HEK293 (cell line): ENCODE measurements around the gene MZB1.

Experiments
- CTCF ChIA-PET: fragments of 350-600 bp; formaldehyde crosslinking; extraction: SDS; loops from one replicate; lab custom pipeline; 2021; ENCODE audit warnings: antibody characterized with exemption; lab: Yijun Ruan, JAX
- POLR2A ChIA-PET: fragments of 300-600 bp; formaldehyde crosslinking; extraction: SDS; loops from one replicate; lab custom pipeline; 2020; ENCODE audit warnings: antibody characterized with exemption, inconsistent platforms; lab: Yijun Ruan, JAX
- H3K27ac ChIP-seq: fragments of 200-500 bp; sonication (Bioruptor generic); 2 replicates; pipeline ENCODE4 v1.5.1; 2014; ENCODE audit warnings: low read depth, low read length, control low read depth, inconsistent platforms; ENCODE audit errors: extremely low read depth
- H3K36me3 ChIP-seq, 2 experiments: fragments of 200-500 bp in 1 of 2; sonication (Bioruptor generic) in 1 of 2; 1 replicate in 1 of 2; 2 replicates in 1 of 2; pipeline ENCODE4 v1.5.1; 2014 to 2017; ENCODE audit warnings: inconsistent platforms in 2 of 2, low read length in 2 of 2; ENCODE audit not compliant: control insufficient read depth in 2 of 2, insufficient read depth in 1 of 2
- H3K4me1 ChIP-seq: fragments of 200-500 bp; sonication (Bioruptor generic); 2 replicates; pipeline ENCODE4 v1.5.1; 2014; ENCODE audit warnings: mild to moderate bottlenecking, low read length, inconsistent platforms; ENCODE audit not compliant: control insufficient read depth, insufficient read depth
- H3K4me3 ChIP-seq: 2 replicates; pipeline ENCODE4 v1.5.1; 2011; ENCODE audit warnings: low read depth, mild to moderate bottlenecking, control low read depth, low read length, moderate library complexity
- H3K9me3 ChIP-seq: fragments of 200-500 bp; sonication (Bioruptor generic); 2 replicates; pipeline ENCODE4 v1.5.1; 2014; ENCODE audit warnings: low read depth, low read length, inconsistent platforms; ENCODE audit not compliant: control insufficient read depth, insufficient read depth
- GLI2 ChIP-seq: fragments of 450-650 bp; formaldehyde crosslinking; IDR thresholded peaks from 2 replicates; pipeline ENCODE4; 2017; ENCODE audit warnings: missing biosample characterization, missing genetic modification characterization, low read depth, borderline replicate concordance
- SALL2 ChIP-seq: fragments of 450-650 bp; formaldehyde crosslinking; IDR thresholded peaks from 2 replicates; pipeline ENCODE4 v1.5.0; 2017; ENCODE audit warnings: missing biosample characterization, mild to moderate bottlenecking, missing genetic modification characterization, borderline replicate concordance
- SCRT1 ChIP-seq: fragments of 450-650 bp; formaldehyde crosslinking; IDR thresholded peaks from 2 replicates; pipeline ENCODE4 v1.5.1; 2016; ENCODE audit warnings: missing biosample characterization, missing genetic modification characterization, borderline replicate concordance
- SCRT2 ChIP-seq: fragments of 450-650 bp; formaldehyde crosslinking; IDR thresholded peaks from 2 replicates; pipeline ENCODE4 v1.5.1; 2016; ENCODE audit warnings: missing biosample characterization, missing genetic modification characterization
- TCF7L2 ChIP-seq: IDR thresholded peaks from 2 replicates; pipeline ENCODE4 v1.6.1; 2011; ENCODE audit warnings: low read depth, mild to moderate bottlenecking, inconsistent platforms, low read length, moderate library complexity, borderline replicate concordance
- YY2 ChIP-seq: fragments of 450-650 bp; formaldehyde crosslinking; IDR thresholded peaks from 2 replicates; pipeline ENCODE4 v1.5.1; 2016; ENCODE audit warnings: missing biosample characterization, missing genetic modification characterization
- ZBTB20 ChIP-seq: fragments of 450-650 bp; formaldehyde crosslinking; IDR thresholded peaks from 2 replicates; pipeline ENCODE4 v1.5.1; 2016; ENCODE audit warnings: missing biosample characterization, missing genetic modification characterization
- ZBTB7A ChIP-seq: fragments of 450-650 bp; formaldehyde crosslinking; IDR thresholded peaks from 2 replicates; pipeline ENCODE4 v1.5.1; 2016; ENCODE audit warnings: low read depth, missing biosample characterization, missing genetic modification characterization
- ZNF138 ChIP-seq: fragments of 450-650 bp; formaldehyde crosslinking; IDR thresholded peaks from 2 replicates; pipeline ENCODE4 v1.5.1; 2016; ENCODE audit warnings: missing biosample characterization, missing genetic modification characterization, borderline replicate concordance
- ZNF157 ChIP-seq: fragments of 450-650 bp; formaldehyde crosslinking; IDR thresholded peaks from 2 replicates; pipeline ENCODE4 v1.5.1; 2016; ENCODE audit warnings: missing biosample characterization, missing genetic modification characterization
- ZNF169 ChIP-seq: fragments of 450-650 bp; formaldehyde crosslinking; IDR thresholded peaks from 2 replicates; pipeline ENCODE4 v1.5.1; 2016; ENCODE audit warnings: missing biosample characterization, missing genetic modification characterization
- ZNF239 ChIP-seq: fragments of 450-650 bp; formaldehyde crosslinking; IDR thresholded peaks from 2 replicates; pipeline ENCODE4 v1.5.1; 2016; ENCODE audit warnings: missing biosample characterization, missing genetic modification characterization
- ZNF354C ChIP-seq: fragments of 450-650 bp; formaldehyde crosslinking; IDR thresholded peaks from 2 replicates; pipeline ENCODE4 v1.5.1; 2016; ENCODE audit warnings: missing biosample characterization, missing genetic modification characterization, low read depth, borderline replicate concordance
- ZNF621 ChIP-seq: fragments of 450-650 bp; formaldehyde crosslinking; IDR thresholded peaks from 2 replicates; pipeline ENCODE4 v1.5.1; 2017; ENCODE audit warnings: missing biosample characterization, missing genetic modification characterization
- ZNF701 ChIP-seq: fragments of 450-650 bp; formaldehyde crosslinking; IDR thresholded peaks from 2 replicates; pipeline ENCODE4 v1.5.1; 2016; ENCODE audit warnings: missing biosample characterization, missing genetic modification characterization
- ZNF76 ChIP-seq: fragments of 450-650 bp; formaldehyde crosslinking; IDR thresholded peaks from 2 replicates; pipeline ENCODE4; 2016; ENCODE audit warnings: low read depth, missing biosample characterization, missing genetic modification characterization, borderline replicate concordance
- ZXDB ChIP-seq: fragments of 450-650 bp; formaldehyde crosslinking; IDR thresholded peaks from 2 replicates; pipeline ENCODE4 v1.5.1; 2016; ENCODE audit warnings: missing biosample characterization, missing genetic modification characterization
- TF ChIP-seq, protein P1 (sequence below): fragments of 450-650 bp; formaldehyde crosslinking; IDR thresholded peaks from 2 replicates; pipeline ENCODE4 v1.5.1; 2016; ENCODE audit warnings: missing biosample characterization, missing genetic modification characterization
- TF ChIP-seq, protein P2 (sequence below): fragments of 450-650 bp; formaldehyde crosslinking; IDR thresholded peaks from 2 replicates; pipeline ENCODE4 v1.5.1; 2016; ENCODE audit warnings: missing biosample characterization, missing genetic modification characterization
- TF ChIP-seq, protein P3 (sequence below): fragments of 450-650 bp; formaldehyde crosslinking; IDR thresholded peaks from 2 replicates; pipeline ENCODE4 v1.5.1; 2017; ENCODE audit warnings: missing biosample characterization, missing genetic modification characterization
- TF ChIP-seq, protein P4 (sequence below): fragments of 450-650 bp; formaldehyde crosslinking; IDR thresholded peaks from 2 replicates; pipeline ENCODE4 v1.5.1; 2016; ENCODE audit warnings: missing biosample characterization, missing genetic modification characterization

Gene MZB1

DNA sequence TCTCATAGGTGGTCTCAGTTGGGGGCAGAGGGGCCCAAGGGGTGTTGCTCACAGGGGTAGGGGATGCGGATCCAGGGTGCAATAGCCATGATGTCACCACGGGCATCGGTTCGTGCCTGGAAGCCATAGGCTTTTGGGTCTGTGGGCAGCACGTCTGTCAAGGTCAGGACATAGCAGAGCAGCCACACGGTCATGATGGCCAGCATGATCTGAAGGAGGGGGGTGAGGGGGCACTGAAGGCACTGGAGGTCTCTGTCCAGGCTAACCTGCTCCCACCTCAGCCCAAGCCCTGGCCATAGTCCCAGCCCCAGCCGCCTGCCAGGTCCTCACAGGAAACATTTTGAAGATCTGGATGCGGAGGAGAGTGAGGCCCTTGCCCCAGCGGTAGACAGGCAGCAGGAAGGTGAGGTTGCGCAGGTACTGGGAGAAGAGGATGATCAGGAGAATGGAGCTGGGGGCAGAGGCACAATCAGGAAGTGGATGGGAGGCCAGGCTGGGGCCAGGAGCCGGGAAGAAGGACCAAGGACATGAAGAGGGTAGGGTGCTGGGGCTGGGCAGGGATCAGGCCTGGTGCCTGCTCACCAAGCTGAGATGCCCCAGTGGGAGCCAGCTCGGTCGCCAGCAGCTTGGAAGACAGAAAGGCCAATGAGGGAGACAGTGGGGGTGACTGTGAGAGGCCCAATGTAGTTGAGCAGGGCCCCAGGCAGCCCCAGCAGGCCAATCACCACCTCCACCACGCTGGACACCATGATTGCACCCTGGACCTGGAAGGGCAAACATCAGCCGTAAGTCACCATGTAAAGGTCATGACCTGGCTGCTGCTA, 9.9 kb downstream of the MZB1 start:
- ChIA-PET POLR2A (no interaction called here), CTCF (no interaction called here)
- no peak overlapping the region for H3K27ac ChIP-seq
- H3K9me3 ChIP-seq: no peaks in the 10 kb centered on the region
- no peaks in the 10 kb centered on the region; a peak in 1 of 3 replicates for H3K36me3 ChIP-seq
- no peak overlapping the region for H3K4me3 ChIP-seq
- TF ChIP-seq ZNF701 (tag by site-specific recombination) (no peak), ZBTB20 (tag by site-specific recombination) (no peak), ZNF239 (tag by site-specific recombination) (no peak), TCF7L2 (no peak), ZNF169 (tag by site-specific recombination) (0 out of 2 replicates have a peak, but pooled peaks have one; percentile 43), ZNF76 (no peak)
- no peaks in the 10 kb centered on the region for H3K4me1 ChIP-seq

DNA sequence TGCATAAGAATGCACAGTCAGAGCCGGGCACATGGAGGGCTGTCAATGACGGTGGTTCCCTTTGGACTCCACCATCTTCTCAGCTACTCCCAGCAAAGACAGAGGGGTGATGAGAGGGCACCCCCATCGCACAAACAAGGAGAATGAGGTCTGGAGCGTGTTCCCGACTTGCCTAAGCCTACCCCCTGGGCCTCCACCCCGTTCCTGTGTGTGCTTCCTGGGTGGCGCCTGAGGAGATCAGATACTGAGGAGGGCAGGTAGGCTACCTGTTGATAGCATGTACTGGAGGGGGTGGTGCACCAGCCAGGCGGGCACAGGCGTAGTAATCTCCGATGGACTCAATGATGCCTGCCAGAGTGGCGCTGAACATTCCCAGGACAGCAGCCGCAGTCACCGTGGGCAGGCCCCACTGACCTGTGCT, 10.8 kb downstream of the MZB1 start:
- Histone ChIP-seq H3K4me1 (no peaks in the 10 kb centered on the region), H3K4me3 (no peak overlapping the region)
- POLR2A ChIA-PET: no interaction called here

DNA sequence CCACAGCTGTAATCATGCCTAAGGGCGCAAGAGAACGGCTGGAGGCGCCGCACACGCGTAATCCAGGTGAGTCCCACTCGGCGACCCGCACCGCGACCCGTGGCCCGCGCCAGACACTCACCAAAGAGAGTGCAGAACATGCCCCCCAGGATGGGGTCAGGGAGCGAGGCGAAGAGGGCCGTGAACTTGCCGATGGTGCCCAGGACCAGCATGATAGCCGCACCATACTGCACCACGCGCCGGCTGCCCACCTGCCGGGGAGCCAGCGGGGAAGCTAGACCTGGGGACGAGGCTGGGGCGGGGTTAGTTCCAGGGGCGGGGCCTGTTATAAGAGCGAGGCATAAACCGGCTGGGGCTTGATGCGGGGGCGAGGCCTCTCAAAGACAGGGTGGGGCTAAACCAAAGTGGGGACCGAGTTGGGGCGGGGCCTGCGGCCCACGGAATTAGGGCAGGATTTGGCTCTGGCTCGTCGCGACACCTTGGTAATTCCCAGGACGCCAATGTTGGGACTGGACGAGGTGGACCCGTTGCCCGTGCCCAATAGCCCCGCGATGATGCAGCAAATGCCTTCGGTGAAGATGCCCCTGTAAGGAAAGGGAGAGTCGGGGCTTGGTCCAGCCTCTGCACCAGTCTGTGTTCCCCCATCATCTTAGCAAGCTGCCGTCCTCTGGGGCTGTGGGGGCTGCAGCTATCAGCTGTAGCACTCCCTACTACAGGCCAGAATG, 11.4 kb downstream of the MZB1 start:
- TF ChIP-seq, protein P1, sequence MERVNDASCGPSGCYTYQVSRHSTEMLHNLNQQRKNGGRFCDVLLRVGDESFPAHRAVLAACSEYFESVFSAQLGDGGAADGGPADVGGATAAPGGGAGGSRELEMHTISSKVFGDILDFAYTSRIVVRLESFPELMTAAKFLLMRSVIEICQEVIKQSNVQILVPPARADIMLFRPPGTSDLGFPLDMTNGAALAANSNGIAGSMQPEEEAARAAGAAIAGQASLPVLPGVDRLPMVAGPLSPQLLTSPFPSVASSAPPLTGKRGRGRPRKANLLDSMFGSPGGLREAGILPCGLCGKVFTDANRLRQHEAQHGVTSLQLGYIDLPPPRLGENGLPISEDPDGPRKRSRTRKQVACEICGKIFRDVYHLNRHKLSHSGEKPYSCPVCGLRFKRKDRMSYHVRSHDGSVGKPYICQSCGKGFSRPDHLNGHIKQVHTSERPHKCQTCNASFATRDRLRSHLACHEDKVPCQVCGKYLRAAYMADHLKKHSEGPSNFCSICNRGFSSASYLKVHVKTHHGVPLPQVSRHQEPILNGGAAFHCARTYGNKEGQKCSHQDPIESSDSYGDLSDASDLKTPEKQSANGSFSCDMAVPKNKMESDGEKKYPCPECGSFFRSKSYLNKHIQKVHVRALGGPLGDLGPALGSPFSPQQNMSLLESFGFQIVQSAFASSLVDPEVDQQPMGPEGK (tag by site-specific recombination): no peak
- TF ChIP-seq ZNF621 (tag by site-specific recombination): no peak
- TF ChIP-seq GLI2: no peak
- no peak for TF ChIP-seq ZXDB
- TF ChIP-seq, protein P2, sequence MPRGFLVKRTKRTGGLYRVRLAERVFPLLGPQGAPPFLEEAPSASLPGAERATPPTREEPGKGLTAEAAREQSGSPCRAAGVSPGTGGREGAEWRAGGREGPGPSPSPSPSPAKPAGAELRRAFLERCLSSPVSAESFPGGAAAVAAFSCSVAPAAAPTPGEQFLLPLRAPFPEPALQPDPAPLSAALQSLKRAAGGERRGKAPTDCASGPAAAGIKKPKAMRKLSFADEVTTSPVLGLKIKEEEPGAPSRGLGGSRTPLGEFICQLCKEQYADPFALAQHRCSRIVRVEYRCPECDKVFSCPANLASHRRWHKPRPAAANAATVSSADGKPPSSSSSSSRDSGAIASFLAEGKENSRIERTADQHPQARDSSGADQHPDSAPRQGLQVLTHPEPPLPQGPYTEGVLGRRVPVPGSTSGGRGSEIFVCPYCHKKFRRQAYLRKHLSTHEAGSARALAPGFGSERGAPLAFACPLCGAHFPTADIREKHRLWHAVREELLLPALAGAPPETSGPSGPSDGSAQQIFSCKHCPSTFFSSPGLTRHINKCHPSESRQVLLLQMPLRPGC (tag by site-specific recombination): no peak
- TF ChIP-seq ZBTB7A: no peak
- no peak for TF ChIP-seq ZNF138
- no peak for TF ChIP-seq YY2
- TF ChIP-seq, protein P3, sequence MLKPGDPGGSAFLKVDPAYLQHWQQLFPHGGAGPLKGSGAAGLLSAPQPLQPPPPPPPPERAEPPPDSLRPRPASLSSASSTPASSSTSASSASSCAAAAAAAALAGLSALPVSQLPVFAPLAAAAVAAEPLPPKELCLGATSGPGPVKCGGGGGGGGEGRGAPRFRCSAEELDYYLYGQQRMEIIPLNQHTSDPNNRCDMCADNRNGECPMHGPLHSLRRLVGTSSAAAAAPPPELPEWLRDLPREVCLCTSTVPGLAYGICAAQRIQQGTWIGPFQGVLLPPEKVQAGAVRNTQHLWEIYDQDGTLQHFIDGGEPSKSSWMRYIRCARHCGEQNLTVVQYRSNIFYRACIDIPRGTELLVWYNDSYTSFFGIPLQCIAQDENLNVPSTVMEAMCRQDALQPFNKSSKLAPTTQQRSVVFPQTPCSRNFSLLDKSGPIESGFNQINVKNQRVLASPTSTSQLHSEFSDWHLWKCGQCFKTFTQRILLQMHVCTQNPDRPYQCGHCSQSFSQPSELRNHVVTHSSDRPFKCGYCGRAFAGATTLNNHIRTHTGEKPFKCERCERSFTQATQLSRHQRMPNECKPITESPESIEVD (tag by site-specific recombination): no peak
- TF ChIP-seq ZNF157 (tag by site-specific recombination): no peak
- TF ChIP-seq, protein P4, sequence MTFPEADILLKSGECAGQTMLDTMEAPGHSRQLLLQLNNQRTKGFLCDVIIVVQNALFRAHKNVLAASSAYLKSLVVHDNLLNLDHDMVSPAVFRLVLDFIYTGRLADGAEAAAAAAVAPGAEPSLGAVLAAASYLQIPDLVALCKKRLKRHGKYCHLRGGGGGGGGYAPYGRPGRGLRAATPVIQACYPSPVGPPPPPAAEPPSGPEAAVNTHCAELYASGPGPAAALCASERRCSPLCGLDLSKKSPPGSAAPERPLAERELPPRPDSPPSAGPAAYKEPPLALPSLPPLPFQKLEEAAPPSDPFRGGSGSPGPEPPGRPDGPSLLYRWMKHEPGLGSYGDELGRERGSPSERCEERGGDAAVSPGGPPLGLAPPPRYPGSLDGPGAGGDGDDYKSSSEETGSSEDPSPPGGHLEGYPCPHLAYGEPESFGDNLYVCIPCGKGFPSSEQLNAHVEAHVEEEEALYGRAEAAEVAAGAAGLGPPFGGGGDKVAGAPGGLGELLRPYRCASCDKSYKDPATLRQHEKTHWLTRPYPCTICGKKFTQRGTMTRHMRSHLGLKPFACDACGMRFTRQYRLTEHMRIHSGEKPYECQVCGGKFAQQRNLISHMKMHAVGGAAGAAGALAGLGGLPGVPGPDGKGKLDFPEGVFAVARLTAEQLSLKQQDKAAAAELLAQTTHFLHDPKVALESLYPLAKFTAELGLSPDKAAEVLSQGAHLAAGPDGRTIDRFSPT: no peak
- no peak for TF ChIP-seq ZNF354C (tag by site-specific recombination)
- POLR2A ChIA-PET: no interaction called here
- H3K36me3 ChIP-seq: peaks cover under 1 to 14% of the 10 kb centered on the region in 2 experiments; a peak in 2 of 3 replicates
- CTCF ChIA-PET: interaction anchor here (0.6 to 1.2 kb wide), 3 partner anchors 12 to 651 kb away, joined by 3 to 4 read pairs (median 3); no protein-coding TSS in a partner anchor
- no peaks in the 10 kb centered on the region for H3K4me1 ChIP-seq
- no peaks in the 10 kb centered on the region for H3K9me3 ChIP-seq
- H3K27ac ChIP-seq: no peak overlapping the region
- H3K4me3 ChIP-seq: no peak overlapping the region

More for the DNA sequence above, 10.8 kb downstream of the MZB1 start:
- CTCF ChIA-PET: interaction anchor here (1.2 kb wide), 2 partner anchors 11 to 12 kb away, joined by 3 to 4 read pairs; no protein-coding TSS in a partner anchor
- H3K36me3 ChIP-seq: peaks cover 0 to 7% of the 10 kb centered on the region in 2 experiments; a peak in 2 of 3 replicates
- TF ChIP-seq SCRT2 (peak; percentile 95), SCRT1 (tag by site-specific recombination) (peak; percentile 90), SALL2 (tag by site-specific recombination) (no peak)
- 0 out of 2 replicates have a peak overlapping the region, but pooled peaks have one; percentile 9 for H3K27ac ChIP-seq
- H3K9me3 ChIP-seq: no peaks in the 10 kb centered on the region
